Measurements from ENCODE around the gene KCTD3. TPM values are rescaled to one million over a fixed set of nuclear protein-coding genes. Genes with fewer than 3 reads are reported as not detected.
A peak's percentile ranks its signal among the peaks of the same experiment; 100 is the strongest.

The KCTD3 gene
- total RNA-seq, 1 experiment from 2014 or later, result 53.6 TPM

DNA sequence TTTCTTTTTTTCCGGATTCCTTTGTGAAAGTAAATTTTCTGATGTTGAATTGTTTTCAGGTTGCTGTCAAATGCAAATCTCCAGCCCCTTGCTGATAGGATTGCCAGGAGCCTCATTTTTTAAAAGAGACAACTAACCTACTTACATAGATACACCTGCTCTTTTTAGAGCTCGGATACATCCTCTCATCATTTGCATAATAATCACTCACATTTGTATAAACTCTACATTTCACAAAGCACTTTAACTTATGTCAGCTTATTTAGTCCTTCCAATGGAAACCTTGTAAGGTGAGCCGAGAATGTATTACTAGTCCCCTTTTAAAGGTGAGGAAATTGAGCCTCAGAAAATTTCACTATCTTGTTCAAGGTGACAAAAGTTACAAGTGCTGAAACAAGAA lies 84.8 kb downstream of the KCTD3 start:
- H3K27me3 ChIP-seq (ENCODE audit: insufficient read depth, low read depth), result no peaks in the 10 kb centered on the region
- BruUV-seq (replicated peaks), result no TSS peak
- POLR2A ChIA-PET (ENCODE audit: unreplicated experiment), result no interaction called here

GRCh38 chr1:215652371-215652770 lies 85.3 kb downstream of the KCTD3 start:
- intact Hi-C loops (cut with micrococcal nuclease; ENCODE audit: unreplicated experiment), result no loop called here
- no peaks in the 10 kb centered on the region for H3K9me3 ChIP-seq (ENCODE audit: insufficient read depth, low read depth)
- H3K27ac ChIP-seq, result no peak overlapping the region
- POLR2A ChIA-PET (ENCODE audit: unreplicated experiment), result no interaction called here
- no peak for DNase-seq
- H3K4me2 ChIP-seq, result no peak overlapping the region
- no peaks in the 10 kb centered on the region; the same call in 1 of the 2 replicates for H3K9me2 ChIP-seq (ENCODE audit: insufficient read depth)
- H3K4me1 ChIP-seq (replicated peaks; ENCODE audit: insufficient read depth), result no peaks in the 10 kb centered on the region
- no peak overlapping the region for H2AFZ ChIP-seq
- no peaks in the 10 kb centered on the region for H3K36me3 ChIP-seq (ENCODE audit: low read depth)
- no TSS peak for BruUV-seq (replicated peaks)
- TF ChIP-seq, protein P1, sequence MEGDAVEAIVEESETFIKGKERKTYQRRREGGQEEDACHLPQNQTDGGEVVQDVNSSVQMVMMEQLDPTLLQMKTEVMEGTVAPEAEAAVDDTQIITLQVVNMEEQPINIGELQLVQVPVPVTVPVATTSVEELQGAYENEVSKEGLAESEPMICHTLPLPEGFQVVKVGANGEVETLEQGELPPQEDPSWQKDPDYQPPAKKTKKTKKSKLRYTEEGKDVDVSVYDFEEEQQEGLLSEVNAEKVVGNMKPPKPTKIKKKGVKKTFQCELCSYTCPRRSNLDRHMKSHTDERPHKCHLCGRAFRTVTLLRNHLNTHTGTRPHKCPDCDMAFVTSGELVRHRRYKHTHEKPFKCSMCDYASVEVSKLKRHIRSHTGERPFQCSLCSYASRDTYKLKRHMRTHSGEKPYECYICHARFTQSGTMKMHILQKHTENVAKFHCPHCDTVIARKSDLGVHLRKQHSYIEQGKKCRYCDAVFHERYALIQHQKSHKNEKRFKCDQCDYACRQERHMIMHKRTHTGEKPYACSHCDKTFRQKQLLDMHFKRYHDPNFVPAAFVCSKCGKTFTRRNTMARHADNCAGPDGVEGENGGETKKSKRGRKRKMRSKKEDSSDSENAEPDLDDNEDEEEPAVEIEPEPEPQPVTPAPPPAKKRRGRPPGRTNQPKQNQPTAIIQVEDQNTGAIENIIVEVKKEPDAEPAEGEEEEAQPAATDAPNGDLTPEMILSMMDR (conservative IDR thresholded peaks at IDR 0.05), result no peak
- TF ChIP-seq EZH2 (IDR thresholded peaks at IDR 0.05; ENCODE audit: low read depth), result no peak
- H3F3A ChIP-seq (ENCODE audit: insufficient read depth, low read depth), result no peaks in the 10 kb centered on the region
- CTCF ChIA-PET, result no interaction called here
- no peak overlapping the region for H3K4me3 ChIP-seq
- H3K27me3 ChIP-seq (ENCODE audit: insufficient read depth, low read depth), result no peaks in the 10 kb centered on the region
- no peaks in the 10 kb centered on the region for H4K20me1 ChIP-seq (ENCODE audit: insufficient read depth)
- no peaks in the 10 kb centered on the region for H3K79me2 ChIP-seq (ENCODE audit: low read depth)

More for the DNA sequence above, 84.8 kb downstream of the KCTD3 start:
- Histone ChIP-seq H3K79me2 (ENCODE audit: low read depth) (no peaks in the 10 kb centered on the region), H3K4me2 (0 out of 2 replicates have a peak overlapping the region, but pooled peaks have one; percentile 23), H3F3A (ENCODE audit: insufficient read depth, low read depth) (no peaks in the 10 kb centered on the region), H2AFZ (no peak overlapping the region), H3K4me3 (no peak overlapping the region), H3K9me2 (ENCODE audit: insufficient read depth) (no peaks in the 10 kb centered on the region; the same call in 1 of the 2 replicates), H3K4me1 (replicated peaks; ENCODE audit: insufficient read depth) (no peaks in the 10 kb centered on the region), H3K36me3 (ENCODE audit: low read depth) (no peaks in the 10 kb centered on the region), H3K27ac (no peak overlapping the region), H4K20me1 (ENCODE audit: insufficient read depth) (no peaks in the 10 kb centered on the region), H3K9me3 (ENCODE audit: insufficient read depth, low read depth) (no peaks in the 10 kb centered on the region)
- no peak for DNase-seq
- CTCF ChIA-PET, result no interaction called here
- intact Hi-C loops (cut with micrococcal nuclease; ENCODE audit: unreplicated experiment), result no loop called here
- TF ChIP-seq, protein P1 (conservative IDR thresholded peaks at IDR 0.05), result no peak
- no peak for TF ChIP-seq EZH2 (IDR thresholded peaks at IDR 0.05; ENCODE audit: low read depth)

- Histone ChIP-seq H3K27ac (no peak overlapping the region), H3K27me3 (ENCODE audit: insufficient read depth, low read depth) (no peaks in the 10 kb centered on the region), H3F3A (ENCODE audit: insufficient read depth, low read depth) (no peaks in the 10 kb centered on the region), H3K4me3 (no peak overlapping the region), H3K36me3 (ENCODE audit: low read depth) (no peaks in the 10 kb centered on the region), H4K20me1 (ENCODE audit: insufficient read depth) (no peaks in the 10 kb centered on the region), H3K9me3 (ENCODE audit: insufficient read depth, low read depth) (no peaks in the 10 kb centered on the region), H3K4me1 (replicated peaks; ENCODE audit: insufficient read depth) (no peaks in the 10 kb centered on the region), H3K4me2 (no peak overlapping the region), H3K9me2 (ENCODE audit: insufficient read depth) (no peaks in the 10 kb centered on the region), H2AFZ (no peak overlapping the region), H3K79me2 (ENCODE audit: low read depth) (no peaks in the 10 kb centered on the region)
- BruUV-seq (replicated peaks), result no TSS peak
- TF ChIP-seq EZH2 (IDR thresholded peaks at IDR 0.05; ENCODE audit: low read depth), result no peak
- TF ChIP-seq, protein P1 (conservative IDR thresholded peaks at IDR 0.05), result no peak
- CTCF ChIA-PET, result no interaction called here
- POLR2A ChIA-PET (ENCODE audit: unreplicated experiment), result no interaction called here
- intact Hi-C loops (cut with micrococcal nuclease; ENCODE audit: unreplicated experiment), result no loop called here
- DNase-seq, result no peak
These were observed 89.9 kb downstream of the KCTD3 start for GRCh38 chr1:215657047-215657446.

Data from PC-9 (cell line).